Measurements from ENCODE around the gene ZNF182.
"Not testable (repeated sequence)": the region's sequence is repeated elsewhere in the genome, so short reads cannot be mapped to it uniquely, and the experiment has no call there.

ZNF182 gene

DNA sequence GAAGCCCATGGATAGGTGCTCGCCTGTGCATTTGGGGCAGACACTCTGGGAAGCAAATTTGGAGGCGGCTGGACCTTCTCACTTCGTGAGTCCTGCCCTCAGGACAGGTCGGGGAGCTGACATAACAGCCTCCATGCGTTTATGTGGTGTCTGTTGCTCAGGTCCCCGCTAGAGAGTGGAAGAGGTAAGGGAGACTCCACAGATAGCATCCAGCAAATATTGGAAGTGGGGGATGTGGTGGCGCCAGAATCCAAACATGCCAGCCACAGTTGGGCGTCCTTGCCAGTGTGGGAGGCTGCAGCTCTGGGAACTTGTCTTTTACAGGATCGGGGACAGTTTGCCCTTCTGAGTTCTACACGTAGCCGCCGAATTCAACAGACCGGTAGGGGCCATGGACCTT is 47.8 kb downstream of the ZNF182 start:
- no peaks in the 10 kb centered on the region for H3K27me3 ChIP-seq
- no peaks in the 10 kb centered on the region for H3K9me3 ChIP-seq
- no peaks in the 10 kb centered on the region for H3K36me3 ChIP-seq
- no peak overlapping the region for H3K4me3 ChIP-seq (ENCODE audit: low read depth, low read length)
- H3K4me1 ChIP-seq = no peaks in the 10 kb centered on the region
- DNase-seq = no peak
- TF ChIP-seq, protein P1, sequence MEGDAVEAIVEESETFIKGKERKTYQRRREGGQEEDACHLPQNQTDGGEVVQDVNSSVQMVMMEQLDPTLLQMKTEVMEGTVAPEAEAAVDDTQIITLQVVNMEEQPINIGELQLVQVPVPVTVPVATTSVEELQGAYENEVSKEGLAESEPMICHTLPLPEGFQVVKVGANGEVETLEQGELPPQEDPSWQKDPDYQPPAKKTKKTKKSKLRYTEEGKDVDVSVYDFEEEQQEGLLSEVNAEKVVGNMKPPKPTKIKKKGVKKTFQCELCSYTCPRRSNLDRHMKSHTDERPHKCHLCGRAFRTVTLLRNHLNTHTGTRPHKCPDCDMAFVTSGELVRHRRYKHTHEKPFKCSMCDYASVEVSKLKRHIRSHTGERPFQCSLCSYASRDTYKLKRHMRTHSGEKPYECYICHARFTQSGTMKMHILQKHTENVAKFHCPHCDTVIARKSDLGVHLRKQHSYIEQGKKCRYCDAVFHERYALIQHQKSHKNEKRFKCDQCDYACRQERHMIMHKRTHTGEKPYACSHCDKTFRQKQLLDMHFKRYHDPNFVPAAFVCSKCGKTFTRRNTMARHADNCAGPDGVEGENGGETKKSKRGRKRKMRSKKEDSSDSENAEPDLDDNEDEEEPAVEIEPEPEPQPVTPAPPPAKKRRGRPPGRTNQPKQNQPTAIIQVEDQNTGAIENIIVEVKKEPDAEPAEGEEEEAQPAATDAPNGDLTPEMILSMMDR (IDR thresholded peaks at IDR 0.05; ENCODE audit: low read depth, low read length) = no peak

DNA sequence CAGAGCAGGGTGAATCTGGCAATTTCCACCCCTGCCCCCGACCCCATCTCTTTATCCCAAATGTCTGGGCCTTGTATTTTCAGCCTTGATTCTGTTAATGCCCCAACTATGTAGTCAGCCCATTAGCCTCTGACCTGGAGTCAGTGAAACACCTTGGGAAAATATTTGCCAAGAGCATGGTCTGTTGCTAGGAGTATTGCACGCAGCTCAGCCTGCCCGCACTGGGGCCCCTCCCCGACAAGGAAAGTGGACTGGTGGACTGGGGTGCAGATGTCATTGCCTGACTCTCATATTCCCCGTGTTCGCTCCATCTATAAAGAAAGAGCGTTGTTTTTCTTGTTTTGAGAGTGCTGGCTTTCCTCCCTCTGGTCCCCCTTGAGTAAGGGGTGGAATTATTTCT is 48.5 kb downstream of the ZNF182 start:
- not testable (repeated sequence) for H3K4me3 ChIP-seq (ENCODE audit: low read depth, low read length); H3K4me1 ChIP-seq; H3K36me3 ChIP-seq; H3K9me3 ChIP-seq; DNase-seq; H3K27me3 ChIP-seq

DNA sequence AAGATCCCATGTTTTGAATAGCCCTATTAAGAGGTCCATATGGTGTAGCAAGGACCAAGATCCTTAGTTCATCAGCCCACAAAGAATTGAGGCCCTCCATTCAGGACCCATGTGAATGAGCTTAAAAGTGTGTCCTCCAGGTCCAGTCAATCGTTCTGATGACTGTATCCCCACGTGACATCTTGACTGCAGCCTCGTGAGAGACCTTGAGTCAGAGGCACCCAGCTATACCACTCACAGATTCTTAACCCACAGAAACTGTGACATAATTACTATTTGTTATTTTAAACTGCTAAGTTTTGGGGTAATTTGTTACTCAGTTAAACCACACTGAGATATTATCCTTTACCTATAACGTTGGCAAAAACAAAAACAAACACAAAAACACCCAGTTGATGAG is 62.4 kb downstream of the ZNF182 start:
- H3K4me3 ChIP-seq (ENCODE audit: low read depth, low read length) = no peak overlapping the region
- TF ChIP-seq, protein P1 (IDR thresholded peaks at IDR 0.05; ENCODE audit: low read depth, low read length) = no peak
- H3K36me3 ChIP-seq = no peaks in the 10 kb centered on the region
- no peaks in the 10 kb centered on the region for H3K27me3 ChIP-seq
- no peak for DNase-seq
- no peaks in the 10 kb centered on the region for H3K4me1 ChIP-seq
- H3K9me3 ChIP-seq = no peaks in the 10 kb centered on the region

DNA sequence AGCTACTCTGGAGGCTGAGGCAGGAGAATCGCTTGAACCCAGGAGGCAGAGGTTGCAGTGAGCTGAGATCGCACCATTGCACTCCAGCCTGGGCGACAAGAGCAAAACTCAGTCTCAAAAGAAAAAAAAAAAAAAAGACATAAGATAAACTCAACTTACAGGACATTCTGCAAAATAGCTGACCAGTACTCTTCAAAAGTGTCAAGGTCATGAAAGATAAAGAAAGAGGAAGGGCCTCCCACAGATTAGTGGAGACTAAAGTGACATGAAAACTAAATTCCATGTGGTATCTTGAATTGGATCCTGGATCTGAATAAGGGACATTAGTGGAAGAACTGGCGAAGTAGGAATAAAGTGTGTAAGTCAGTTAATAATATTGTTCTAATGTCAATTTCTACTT is 63.3 kb downstream of the ZNF182 start:
- Histone ChIP-seq H3K4me1 (no peaks in the 10 kb centered on the region), H3K27me3 (no peaks in the 10 kb centered on the region), H3K36me3 (no peaks in the 10 kb centered on the region), H3K9me3 (no peaks in the 10 kb centered on the region), H3K4me3 (ENCODE audit: low read depth, low read length) (no peak overlapping the region)
- TF ChIP-seq, protein P1 (IDR thresholded peaks at IDR 0.05; ENCODE audit: low read depth, low read length) = no peak
- no peak for DNase-seq

DNA sequence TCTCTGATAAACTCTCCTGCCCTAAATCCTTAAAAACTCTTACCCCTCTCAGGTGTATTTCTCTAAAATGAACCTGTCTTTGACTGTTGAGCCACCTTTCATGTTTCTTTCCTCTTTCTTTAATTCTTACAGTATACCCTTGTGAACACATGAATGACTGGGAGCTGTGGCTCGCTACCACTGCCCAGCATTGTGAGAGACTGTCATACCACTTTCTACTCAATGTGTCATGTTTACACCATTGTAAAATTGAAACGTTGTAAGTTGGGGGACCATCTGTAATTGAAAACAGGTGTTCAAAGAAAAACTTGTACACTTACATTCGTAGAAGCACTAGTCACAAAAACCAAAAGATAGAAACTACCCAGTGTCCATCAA is 66.9 kb downstream of the ZNF182 start:
- Histone ChIP-seq H3K9me3 (no peaks in the 10 kb centered on the region), H3K4me3 (ENCODE audit: low read depth, low read length) (no peak overlapping the region), H3K36me3 (no peaks in the 10 kb centered on the region), H3K4me1 (no peaks in the 10 kb centered on the region), H3K27me3 (no peaks in the 10 kb centered on the region)
- DNase-seq = no peak
- TF ChIP-seq, protein P1 (IDR thresholded peaks at IDR 0.05; ENCODE audit: low read depth, low read length) = no peak

DNA sequence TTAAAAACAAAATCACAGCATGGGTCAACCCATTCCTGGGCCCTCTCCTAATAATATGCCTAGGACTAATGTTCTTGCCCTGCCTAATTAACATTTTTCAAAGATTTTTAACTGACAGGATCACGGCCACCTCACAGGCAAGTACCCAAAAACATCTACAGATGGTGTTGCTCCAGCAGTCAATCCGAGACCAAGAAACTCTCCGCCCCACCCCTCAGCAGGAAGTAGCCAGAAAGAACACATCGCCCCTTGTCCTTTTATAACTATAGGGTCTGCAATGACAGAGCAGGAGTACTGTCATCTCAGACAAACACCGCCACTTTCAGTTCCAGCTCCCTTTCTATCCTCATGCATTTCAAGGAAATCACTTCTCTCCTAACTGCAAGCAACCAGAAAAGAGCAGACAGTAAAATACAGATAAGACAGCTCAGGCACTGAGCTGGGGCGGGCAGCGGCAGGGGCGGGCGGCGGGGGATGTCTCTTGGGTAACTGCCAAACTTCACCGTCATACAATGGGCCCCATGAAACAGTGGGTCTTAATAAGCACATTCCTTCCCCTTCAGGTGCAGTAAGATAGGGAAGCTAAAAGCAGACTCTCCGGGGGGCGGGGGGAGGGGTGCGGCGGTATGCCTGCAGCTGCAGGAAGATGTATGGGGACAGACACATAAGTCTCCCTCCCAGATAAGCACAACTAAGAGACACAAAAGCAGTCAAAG is 67.4 kb downstream of the ZNF182 start:
- Histone ChIP-seq H3K9me3 (no peaks in the 10 kb centered on the region), H3K36me3 (no peaks in the 10 kb centered on the region), H3K4me3 (ENCODE audit: low read depth, low read length) (no peak overlapping the region), H3K4me1 (no peaks in the 10 kb centered on the region), H3K27me3 (no peaks in the 10 kb centered on the region)
- peak; percentile 16 for DNase-seq
- TF ChIP-seq, protein P1 (IDR thresholded peaks at IDR 0.05; ENCODE audit: low read depth, low read length) = no peak

All from BE2C (cell line).